Activated naive CD4-positive, alpha-beta T cell treated with anti-CD3 and anti-CD28 coated beads, Interleukin-2, amount 10 ng/mL, durations not matched to agents 7 days and 5 days (primary cell): ENCODE results near the gene TMEM45A.
A peak's percentile ranks its signal among the peaks of the same experiment; 100 is the strongest.
"Not testable (repeated sequence)": the region's sequence is repeated elsewhere in the genome, so short reads cannot be mapped to it uniquely, and the experiment has no call there.

Source experiments
- CTCF ChIA-PET: fragments of 350-600 bp; sonication (Branson Sonifier 250); formaldehyde crosslinking; loops from one replicate; lab custom pipeline; 2021; ENCODE audit warnings: antibody characterized with exemption; lab: Charles Lee
- DNase-seq: peaks from one replicate; pipeline ENCODE4 v3.0.0-alpha.2; 2020
- H3K27ac Mint-ChIP-seq: one replicate; pipeline ENCODE4 v1.8.0; 2021; ENCODE audit warnings: mild to moderate bottlenecking, moderate library complexity, mixed read lengths
- H3K27me3 Mint-ChIP-seq: one replicate; pipeline ENCODE4 v1.8.0; 2021; ENCODE audit warnings: mild to moderate bottlenecking, mixed read lengths
- H3K36me3 Mint-ChIP-seq: one replicate; pipeline ENCODE4 v1.8.0; 2021; ENCODE audit warnings: mixed read lengths
- H3K4me1 Mint-ChIP-seq: one replicate; pipeline ENCODE4 v1.8.0; 2021; ENCODE audit warnings: mixed read lengths
- H3K4me3 Mint-ChIP-seq: one replicate; pipeline ENCODE4 v1.8.0; 2021; ENCODE audit warnings: mild to moderate bottlenecking, moderate library complexity, mixed read lengths
- H3K9me3 Mint-ChIP-seq: one replicate; pipeline ENCODE4 v1.8.0; 2021; ENCODE audit warnings: mixed read lengths

The TMEM45A gene, protein sequence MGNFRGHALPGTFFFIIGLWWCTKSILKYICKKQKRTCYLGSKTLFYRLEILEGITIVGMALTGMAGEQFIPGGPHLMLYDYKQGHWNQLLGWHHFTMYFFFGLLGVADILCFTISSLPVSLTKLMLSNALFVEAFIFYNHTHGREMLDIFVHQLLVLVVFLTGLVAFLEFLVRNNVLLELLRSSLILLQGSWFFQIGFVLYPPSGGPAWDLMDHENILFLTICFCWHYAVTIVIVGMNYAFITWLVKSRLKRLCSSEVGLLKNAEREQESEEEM

DNA sequence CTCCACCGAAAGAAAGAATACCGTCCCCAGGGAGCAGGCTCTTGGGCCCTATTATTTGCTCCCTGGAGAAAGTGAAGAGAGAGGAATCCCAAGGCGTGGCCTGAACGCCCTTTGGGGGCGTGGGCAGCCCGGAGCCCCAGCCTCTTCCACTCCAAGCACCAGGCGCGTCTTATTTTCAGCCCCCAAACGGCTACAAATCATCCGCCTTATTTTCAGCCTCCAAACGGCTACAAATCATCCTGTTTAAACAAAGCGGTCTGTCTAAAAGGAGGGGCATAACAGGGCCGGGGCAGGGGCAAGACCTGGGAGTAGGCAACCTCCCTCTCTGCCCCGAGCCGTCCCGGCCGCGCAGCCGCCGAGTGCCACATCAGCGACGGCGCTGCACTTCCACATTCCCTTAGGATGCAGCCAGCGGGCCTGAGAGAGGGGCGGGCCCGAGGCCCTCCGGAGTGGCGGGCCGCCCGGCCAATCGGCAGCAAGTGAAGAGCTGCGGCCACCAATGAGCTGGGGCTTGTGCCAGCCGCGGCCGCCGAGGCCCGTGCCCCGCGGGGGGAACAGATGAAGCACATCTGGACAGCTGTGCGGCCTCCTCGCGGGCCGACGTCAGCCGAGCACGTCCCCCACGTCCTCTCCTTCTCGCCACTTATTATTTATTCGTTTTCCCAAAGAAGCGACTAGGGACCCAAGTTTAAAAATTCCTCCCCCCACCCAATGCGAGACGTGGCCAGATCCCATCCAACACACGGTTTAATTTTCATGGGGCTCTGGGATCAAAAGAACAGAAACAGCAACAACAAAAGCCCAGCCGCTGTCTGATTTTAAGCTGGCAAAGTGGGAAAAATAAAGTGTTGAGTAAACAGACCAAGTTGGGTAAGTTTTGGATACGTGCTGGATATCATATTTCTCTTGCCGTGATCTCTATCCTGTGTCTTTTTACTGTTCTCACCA, at the start of gene TMEM45A:
Gene TMEM45A, plus strand, starts transcription at position 561 of the 948 bp plus-strand sequence. CDS start 62,593 bp downstream, outside the sequence.
- H3K9me3 Mint-ChIP-seq = no peaks in the 10 kb centered on the region
- no peaks in the 10 kb centered on the region for H3K36me3 Mint-ChIP-seq
- DNase-seq = peak; percentile 85
- peaks cover 7% of the 10 kb centered on the region for H3K4me1 Mint-ChIP-seq
- H3K27me3 Mint-ChIP-seq = peaks cover 51% of the 10 kb centered on the region
- CTCF ChIA-PET = interaction anchor here (0.9 kb wide), 1 partner anchor 9 kb away, joined by 3 read pairs; no protein-coding TSS in a partner anchor
- peak within 1 kb of the TSS; percentile 78 for H3K4me3 Mint-ChIP-seq
- H3K27ac Mint-ChIP-seq = no peak within 1 kb of the TSS

DNA sequence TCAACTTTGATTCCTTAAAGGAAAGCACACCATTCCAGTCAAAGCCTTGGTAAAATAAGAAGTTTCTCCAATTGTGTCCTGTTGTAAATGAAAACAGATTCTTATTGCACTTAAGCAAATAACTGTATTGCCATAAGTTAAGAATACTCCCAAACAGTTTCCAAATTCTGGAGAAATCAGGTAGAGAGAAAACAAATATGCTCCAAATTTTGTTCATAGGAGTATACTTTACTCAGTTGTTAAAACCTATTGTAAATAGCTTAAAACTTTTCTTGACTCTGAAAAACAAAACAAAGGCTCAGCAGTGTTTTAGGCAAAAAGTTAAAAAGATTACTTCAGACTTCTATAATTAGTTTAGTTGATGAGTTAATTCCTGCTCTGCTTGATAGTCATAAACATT, 48.7 kb upstream of the TMEM45A start:
- DNase-seq = no peak
- Mint-ChIP-seq H3K9me3 (peaks cover 8% of the 10 kb centered on the region), H3K4me3 (no peak overlapping the region), H3K27ac (no peak overlapping the region), H3K36me3 (no peaks in the 10 kb centered on the region), H3K27me3 (no peaks in the 10 kb centered on the region), H3K4me1 (peaks cover 12% of the 10 kb centered on the region)
- CTCF ChIA-PET = no interaction called here

DNA sequence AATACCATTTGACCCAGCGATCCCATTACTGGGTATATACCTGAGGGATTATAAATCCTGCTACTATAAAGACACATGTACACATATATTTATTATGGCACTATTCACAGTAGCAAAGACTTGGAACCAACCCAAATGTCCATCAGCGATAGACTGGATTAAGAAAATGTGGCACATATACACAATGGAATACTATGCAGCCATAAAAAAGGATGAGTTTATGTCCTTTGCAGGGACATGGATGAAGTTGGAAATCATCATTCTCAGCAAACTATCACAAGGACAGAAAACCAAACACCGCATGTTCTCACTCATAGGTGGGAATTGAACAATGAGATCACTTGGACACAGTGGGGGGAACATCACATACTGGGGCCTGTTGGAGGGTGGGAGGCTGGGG, 45.4 kb upstream of the TMEM45A start:
- H3K36me3 Mint-ChIP-seq, H3K4me1 Mint-ChIP-seq, H3K9me3 Mint-ChIP-seq, H3K27ac Mint-ChIP-seq, H3K27me3 Mint-ChIP-seq, CTCF ChIA-PET, DNase-seq, H3K4me3 Mint-ChIP-seq: not testable (repeated sequence)

DNA sequence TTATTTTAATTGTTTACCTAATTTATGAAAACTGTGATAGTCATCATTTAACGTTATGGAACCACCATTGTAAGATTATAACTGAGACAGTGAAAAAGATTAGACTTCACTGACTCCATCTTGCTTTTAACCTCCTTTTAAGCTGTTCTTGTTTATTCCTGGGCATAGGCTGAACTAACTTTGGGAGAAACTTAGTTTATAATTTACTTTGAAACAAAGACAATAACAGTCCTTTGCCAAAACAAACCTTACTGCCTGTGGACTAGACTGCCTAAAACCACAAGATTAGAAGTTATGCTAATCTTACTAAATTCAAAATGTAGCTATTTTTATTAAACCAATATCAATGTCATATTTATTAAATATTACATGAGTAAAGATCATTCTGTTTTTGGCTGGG, 44.3 kb upstream of the TMEM45A start:
- no peaks in the 10 kb centered on the region for H3K27me3 Mint-ChIP-seq
- CTCF ChIA-PET = no interaction called here
- no peaks in the 10 kb centered on the region for H3K4me1 Mint-ChIP-seq
- no peaks in the 10 kb centered on the region for H3K36me3 Mint-ChIP-seq
- no peak overlapping the region for H3K27ac Mint-ChIP-seq
- no peak overlapping the region for H3K4me3 Mint-ChIP-seq
- DNase-seq = no peak
- H3K9me3 Mint-ChIP-seq = peaks cover 8% of the 10 kb centered on the region

DNA sequence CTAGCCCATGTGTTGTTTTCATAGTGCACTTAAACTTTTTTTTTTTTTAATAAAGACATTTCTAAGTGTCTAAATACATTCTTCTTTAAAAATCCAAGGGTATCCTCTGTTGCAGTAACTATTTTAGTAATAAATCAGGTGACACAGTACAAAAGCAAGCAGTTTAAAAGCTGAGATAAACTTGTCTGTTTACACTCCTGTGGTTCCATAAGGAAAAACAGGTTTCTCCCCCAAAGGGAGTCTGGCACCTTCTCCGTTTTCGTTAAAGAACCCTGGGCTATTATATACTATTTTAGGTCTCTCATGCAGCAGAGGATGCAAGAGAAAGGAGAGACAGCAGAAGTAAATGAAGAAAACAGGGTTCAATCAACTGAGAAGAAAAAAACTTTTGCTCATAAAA, 43.2 kb upstream of the TMEM45A start:
- CTCF ChIA-PET = interaction anchor here (0.6 to 0.7 kb wide), 2 partner anchors 57 to 292 kb away, joined by 3 read pairs; no protein-coding TSS in a partner anchor
- DNase-seq = no peak
- H3K27ac Mint-ChIP-seq = no peak overlapping the region
- no peaks in the 10 kb centered on the region for H3K27me3 Mint-ChIP-seq
- H3K36me3 Mint-ChIP-seq = no peaks in the 10 kb centered on the region
- H3K9me3 Mint-ChIP-seq = peaks cover 6% of the 10 kb centered on the region
- H3K4me1 Mint-ChIP-seq = no peaks in the 10 kb centered on the region
- no peak overlapping the region for H3K4me3 Mint-ChIP-seq

DNA sequence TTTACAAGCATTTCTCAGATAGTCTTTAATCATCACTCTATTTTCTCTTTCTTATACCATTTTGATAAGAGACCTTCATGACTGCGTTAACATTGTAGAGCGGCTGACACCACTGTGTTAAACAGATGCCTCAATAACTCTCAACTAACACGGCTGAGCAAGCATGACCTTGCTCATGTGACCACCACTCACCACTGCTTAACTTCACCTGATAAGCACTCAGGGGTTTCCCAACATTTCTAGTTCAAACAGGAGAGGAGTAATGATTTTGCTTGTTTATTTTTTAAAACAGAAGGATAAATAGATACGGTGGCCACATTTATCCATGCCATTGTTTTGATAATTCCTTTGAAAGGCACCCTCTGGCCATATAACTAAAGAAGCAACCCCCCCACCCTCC, 37.7 kb upstream of the TMEM45A start:
- CTCF ChIA-PET = no interaction called here
- Mint-ChIP-seq H3K4me1 (peaks cover 12% of the 10 kb centered on the region), H3K27ac (no peak overlapping the region), H3K36me3 (no peaks in the 10 kb centered on the region), H3K27me3 (no peaks in the 10 kb centered on the region), H3K4me3 (no peak overlapping the region), H3K9me3 (no peaks in the 10 kb centered on the region)
- no peak for DNase-seq

DNA sequence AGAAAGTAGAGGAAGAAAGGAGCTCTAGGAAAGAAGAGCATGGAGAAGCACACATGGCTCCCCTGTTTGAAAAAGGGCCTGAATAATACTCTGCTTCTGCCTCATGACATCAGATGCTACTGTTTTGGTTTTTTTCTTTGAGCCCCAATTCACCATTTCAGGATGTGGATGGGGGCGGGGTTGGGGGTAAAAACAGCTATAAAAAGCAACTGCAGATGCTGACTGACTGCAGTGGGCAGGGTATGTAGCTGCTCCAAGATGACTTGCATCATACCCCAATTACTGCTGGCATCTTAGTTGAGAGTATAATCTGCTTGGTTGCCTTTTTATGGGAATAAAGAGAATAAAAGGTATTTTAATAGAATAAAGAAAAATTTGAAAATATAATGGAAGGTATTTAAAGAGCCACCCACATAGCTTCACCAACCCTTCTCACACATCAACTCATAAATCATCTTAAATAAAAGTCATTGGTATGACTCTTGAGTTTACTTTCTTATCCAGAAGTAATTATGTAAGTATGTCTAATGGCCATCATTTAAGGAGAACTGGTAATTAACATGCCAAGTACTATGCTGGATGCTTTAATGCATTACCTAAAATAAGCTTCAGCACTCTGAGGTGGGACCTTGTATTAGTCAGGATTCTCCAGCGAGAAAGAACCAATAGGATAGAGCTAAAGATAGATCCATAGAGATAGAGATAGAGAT, 36.4 kb upstream of the TMEM45A start:
- H3K9me3 Mint-ChIP-seq = no peaks in the 10 kb centered on the region
- H3K27me3 Mint-ChIP-seq = no peaks in the 10 kb centered on the region
- peaks cover 12% of the 10 kb centered on the region for H3K4me1 Mint-ChIP-seq
- peak; percentile 32 for DNase-seq
- no peak overlapping the region for H3K27ac Mint-ChIP-seq
- CTCF ChIA-PET = interaction anchor here (1.4 kb wide), 1 partner anchor 139 kb away, joined by 5 read pairs; no protein-coding TSS in a partner anchor
- no peak overlapping the region for H3K4me3 Mint-ChIP-seq
- H3K36me3 Mint-ChIP-seq = no peaks in the 10 kb centered on the region

DNA sequence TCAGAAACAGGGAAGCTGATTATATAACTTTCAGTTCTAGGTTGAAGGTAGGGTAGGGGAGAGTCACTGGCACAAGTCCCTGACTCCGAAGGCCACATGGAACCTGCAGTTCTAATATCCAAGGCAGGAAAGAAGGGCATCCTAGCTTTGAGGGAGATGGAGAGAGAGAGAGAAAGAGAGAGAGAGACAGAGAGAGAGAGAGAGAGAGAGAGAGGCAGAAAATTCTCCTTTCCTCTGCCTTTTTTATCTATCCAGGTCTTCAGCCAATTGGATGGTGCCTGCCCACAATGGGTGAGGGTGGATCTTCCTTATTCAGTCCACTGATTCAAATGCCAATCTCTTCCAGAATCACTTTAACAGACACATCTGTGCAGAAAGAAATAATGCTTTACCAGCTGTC, 35.7 kb upstream of the TMEM45A start:
- no peak for DNase-seq
- Mint-ChIP-seq H3K4me1 (peaks cover 12% of the 10 kb centered on the region), H3K9me3 (no peaks in the 10 kb centered on the region), H3K4me3 (no peak overlapping the region), H3K27me3 (no peaks in the 10 kb centered on the region), H3K36me3 (no peaks in the 10 kb centered on the region), H3K27ac (no peak overlapping the region)
- CTCF ChIA-PET = interaction anchor here (1.3 to 1.4 kb wide), 2 partner anchors 140 to 625 kb away, joined by 4 to 5 read pairs; no protein-coding TSS in a partner anchor

DNA sequence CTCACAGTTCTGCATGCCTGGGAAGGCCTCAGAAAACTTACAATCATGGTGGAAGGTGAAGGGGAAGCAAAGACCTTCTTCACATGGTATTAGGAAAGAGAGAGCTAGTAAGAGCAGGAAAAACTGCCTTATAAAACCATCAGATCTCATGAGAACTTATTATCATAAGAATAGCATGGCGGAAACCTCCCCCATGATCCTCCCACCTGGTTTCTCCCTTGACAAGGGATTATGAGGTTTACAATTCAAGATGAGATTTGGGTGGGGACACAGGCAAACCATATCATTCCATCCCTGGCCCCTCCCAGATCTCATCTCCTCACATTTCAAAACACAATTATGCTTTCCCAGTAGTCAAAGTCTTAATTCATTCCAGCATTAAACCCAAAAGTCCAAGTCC, 34.6 kb upstream of the TMEM45A start:
- CTCF ChIA-PET = interaction anchor here (1.0 to 1.3 kb wide), 2 partner anchors 18 to 626 kb away, joined by 3 to 4 read pairs; no protein-coding TSS in a partner anchor
- Mint-ChIP-seq H3K4me1 (peaks cover 12% of the 10 kb centered on the region), H3K4me3 (no peak overlapping the region), H3K9me3 (no peaks in the 10 kb centered on the region), H3K36me3 (no peaks in the 10 kb centered on the region), H3K27ac (no peak overlapping the region), H3K27me3 (no peaks in the 10 kb centered on the region)
- no peak for DNase-seq

DNA sequence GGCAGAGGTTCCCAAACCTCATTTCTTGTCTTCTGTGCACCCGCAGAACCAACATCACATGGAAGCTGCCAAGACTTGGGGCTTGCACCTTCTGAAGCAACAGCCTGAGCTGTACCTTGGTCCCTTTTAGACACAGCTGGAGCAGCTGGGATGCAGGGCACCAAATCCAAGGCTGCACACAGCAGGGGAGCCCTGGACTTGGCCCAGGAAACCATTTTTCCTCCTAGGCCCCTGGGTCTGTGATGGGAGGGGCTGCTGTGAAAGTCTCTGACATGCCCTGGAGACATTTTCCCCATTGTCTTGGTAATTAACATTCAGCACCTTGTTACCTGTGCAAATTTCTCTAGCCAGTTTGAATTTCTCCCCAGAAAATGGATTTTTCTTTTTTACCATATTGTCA, 33.6 kb upstream of the TMEM45A start:
- Mint-ChIP-seq H3K36me3 (no peaks in the 10 kb centered on the region), H3K27me3 (no peaks in the 10 kb centered on the region), H3K4me1 (peaks cover 15% of the 10 kb centered on the region), H3K27ac (no peak overlapping the region), H3K4me3 (no peak overlapping the region), H3K9me3 (no peaks in the 10 kb centered on the region)
- CTCF ChIA-PET = no interaction called here
- no peak for DNase-seq

DNA sequence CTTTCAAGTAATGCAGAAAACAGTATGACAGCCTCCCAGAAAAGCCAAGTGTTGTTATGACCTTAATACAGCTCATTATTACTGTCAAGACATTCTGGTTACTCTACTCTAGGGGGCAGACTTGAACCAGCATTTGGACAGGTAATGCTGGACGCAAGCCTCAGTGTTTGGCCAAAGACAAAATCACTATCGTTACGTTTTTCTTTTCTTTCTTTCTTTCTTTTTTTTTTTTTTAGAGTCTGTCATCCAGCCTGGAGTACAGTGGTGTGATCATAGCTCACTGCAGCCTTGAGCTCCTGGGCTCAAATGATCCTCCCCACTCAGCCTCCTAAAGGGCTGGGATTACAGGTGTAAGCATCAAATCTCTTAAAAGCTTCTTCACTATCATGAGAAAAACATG, 29.4 kb upstream of the TMEM45A start:
- peak; percentile 30 for DNase-seq
- Mint-ChIP-seq H3K4me3 (no peak overlapping the region), H3K4me1 (peaks cover 12% of the 10 kb centered on the region), H3K27ac (no peak overlapping the region), H3K9me3 (no peaks in the 10 kb centered on the region), H3K27me3 (no peaks in the 10 kb centered on the region), H3K36me3 (no peaks in the 10 kb centered on the region)
- CTCF ChIA-PET = interaction anchor here (0.6 to 4.3 kb wide), 24 partner anchors 8 to 634 kb away, joined by 3 to 56 read pairs (median 4); no protein-coding TSS in a partner anchor

DNA sequence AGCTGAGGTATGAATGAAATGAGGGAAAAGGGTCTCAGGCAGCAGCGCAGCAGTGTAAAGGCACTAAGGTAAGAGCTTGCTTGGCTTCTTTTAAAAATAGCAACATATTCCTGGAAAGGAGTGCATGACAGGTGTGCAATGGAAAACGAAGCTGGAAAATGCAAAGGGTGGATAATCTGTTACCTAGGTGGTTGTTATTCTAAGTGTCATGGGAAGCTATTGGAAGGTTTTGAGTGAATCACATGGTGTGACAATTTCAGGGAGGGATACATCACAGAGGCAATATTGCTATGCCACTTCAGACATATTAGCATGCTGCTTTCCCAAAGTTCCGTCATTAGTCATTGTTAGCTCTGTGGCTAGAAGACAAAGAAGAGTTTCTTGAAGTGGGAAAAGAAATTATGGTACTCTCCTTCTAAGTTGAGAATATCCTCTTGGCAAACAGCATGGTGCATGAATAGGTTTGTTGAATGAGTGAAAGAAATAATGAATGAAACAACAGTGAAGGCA, 28.7 kb upstream of the TMEM45A start:
- Mint-ChIP-seq H3K36me3 (no peaks in the 10 kb centered on the region), H3K4me1 (peaks cover 12% of the 10 kb centered on the region), H3K27ac (no peak overlapping the region), H3K9me3 (no peaks in the 10 kb centered on the region), H3K4me3 (no peak overlapping the region), H3K27me3 (no peaks in the 10 kb centered on the region)
- DNase-seq = no peak
- CTCF ChIA-PET = interaction anchor here (0.6 to 4.3 kb wide), 12 partner anchors 61 to 606 kb away, joined by 3 to 56 read pairs (median 5); no protein-coding TSS in a partner anchor

DNA sequence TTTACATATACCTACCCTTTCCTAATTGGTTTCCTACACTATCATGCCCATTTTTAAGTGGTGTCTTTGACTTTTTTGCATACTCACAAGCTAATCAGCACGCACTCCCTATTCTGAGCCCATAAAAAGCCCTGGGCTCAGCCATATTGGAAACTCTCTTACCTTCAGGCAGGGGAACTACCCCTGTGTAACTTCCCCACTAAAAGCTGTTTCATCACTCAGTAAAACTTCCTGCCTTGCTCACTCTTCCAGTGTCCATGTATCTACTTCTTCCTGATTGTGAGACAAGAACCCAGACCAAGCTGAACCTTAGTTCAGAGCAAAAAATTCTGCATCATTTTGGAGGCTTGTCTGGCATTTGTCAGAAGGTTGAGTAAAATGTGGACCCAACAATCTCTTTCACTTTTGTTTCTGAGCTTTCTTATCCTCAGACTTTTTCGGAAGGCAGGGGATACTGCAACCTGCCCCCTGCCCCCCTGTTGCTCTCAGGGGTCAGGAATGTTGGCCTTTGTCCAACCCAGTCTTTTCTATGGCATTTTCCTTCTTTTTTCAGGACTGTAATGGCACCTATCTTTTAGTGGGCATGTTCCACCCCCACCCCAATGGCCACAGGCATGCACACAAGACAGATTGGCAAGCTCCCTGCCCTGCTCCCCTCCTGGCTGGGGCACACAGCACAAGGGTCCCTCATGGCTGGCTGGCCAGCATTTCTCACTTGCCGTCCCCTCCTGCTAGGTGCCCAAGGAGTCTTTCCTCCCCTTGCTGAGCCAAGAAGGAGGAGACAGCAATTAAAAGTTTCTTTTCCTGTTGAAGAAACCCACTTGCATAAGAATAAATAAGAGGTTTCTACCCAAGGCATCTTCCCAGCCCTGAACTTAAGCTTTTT, 26.3 kb upstream of the TMEM45A start:
- H3K27ac Mint-ChIP-seq = peak overlapping the region; percentile 71
- peaks cover 12% of the 10 kb centered on the region for H3K4me1 Mint-ChIP-seq
- H3K4me3 Mint-ChIP-seq = no peak overlapping the region
- H3K9me3 Mint-ChIP-seq = peaks cover 6% of the 10 kb centered on the region
- H3K36me3 Mint-ChIP-seq = peaks cover 1% of the 10 kb centered on the region
- CTCF ChIA-PET = interaction anchor here (0.6 to 1.0 kb wide), 3 partner anchors 123 to 349 kb away, joined by 3 to 6 read pairs (median 3); no protein-coding TSS in a partner anchor
- H3K27me3 Mint-ChIP-seq = no peaks in the 10 kb centered on the region
- no peak for DNase-seq
